ENCODE results near the gene NRXN2.

Gene NRXN2

DNA sequence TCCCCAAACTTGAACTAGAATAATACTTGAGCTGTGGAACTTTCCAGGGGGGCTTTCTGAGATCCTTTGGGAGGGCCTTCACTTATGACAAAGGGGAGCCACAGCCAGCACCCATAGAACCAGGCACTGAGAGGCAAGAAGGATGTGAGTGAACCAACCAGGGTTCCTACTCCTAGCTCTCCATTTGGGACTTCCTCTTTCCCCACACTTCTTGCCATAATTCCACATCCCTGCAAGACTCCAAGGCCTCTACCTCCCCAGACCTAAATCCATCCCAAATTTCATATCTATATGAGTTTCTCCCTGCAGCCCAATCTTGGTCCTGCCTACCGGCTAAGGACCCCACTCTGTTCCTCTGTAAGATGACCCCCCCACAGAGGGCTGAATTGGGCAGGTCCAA lies 31.5 kb downstream of the NRXN2 start:
- H3K27ac ChIP-seq (ENCODE audit: low read length, poor library complexity, severe bottlenecking), result no peak overlapping the region
- no peaks in the 10 kb centered on the region for H3K36me3 ChIP-seq (ENCODE audit: control insufficient read depth in 1 of 2, insufficient read depth in 2 of 2, low read depth in 1 of 2, low read length in 2 of 2)
- no peak overlapping the region for H4K91ac ChIP-seq (ENCODE audit: low read length)
- H3K4me2 ChIP-seq (ENCODE audit: low read length, poor library complexity, severe bottlenecking), result no peak overlapping the region
- H3K9ac ChIP-seq (ENCODE audit: low read length), result no peak overlapping the region
- no peak overlapping the region for H2BK120ac ChIP-seq (ENCODE audit: low read depth, low read length)
- no peak overlapping the region for H3K23ac ChIP-seq (ENCODE audit: low read length in 2 of 2)
- no peak overlapping the region for H3K14ac ChIP-seq (ENCODE audit: low read length in 2 of 2)
- no peak overlapping the region for H2BK5ac ChIP-seq (ENCODE audit: low read depth, low read length, poor library complexity, severe bottlenecking)
- DNase-seq, result no peak
- no peak overlapping the region for H2BK12ac ChIP-seq (ENCODE audit: low read length in 2 of 2)
- no peaks in the 10 kb centered on the region for H3K79me1 ChIP-seq (replicated peaks; ENCODE audit: low read length, poor library complexity, severe bottlenecking)
- no peak overlapping the region for H3K4me3 ChIP-seq (ENCODE audit: insufficient read depth in 1 of 2, low read depth in 1 of 2, low read length in 2 of 2)
- H2BK15ac ChIP-seq (ENCODE audit: low read depth, poor library complexity, severe bottlenecking), result no peak overlapping the region
- H3K4me1 ChIP-seq (ENCODE audit: control insufficient read depth, insufficient read depth, low read depth, low read length), result peaks cover 9% of the 10 kb centered on the region
- H2AK5ac ChIP-seq (ENCODE audit: low read length, severe bottlenecking), result no peak overlapping the region
- no peak overlapping the region for H4K8ac ChIP-seq (ENCODE audit: low read length)
- no peaks in the 10 kb centered on the region for H3K9me3 ChIP-seq (ENCODE audit: control insufficient read depth, low read length)
- H3K4ac ChIP-seq (ENCODE audit: low read depth in 1 of 2, low read length in 2 of 2), result no peak overlapping the region
- no peak overlapping the region for H2AFZ ChIP-seq (ENCODE audit: low read depth, low read length)
- H3K27me3 ChIP-seq (ENCODE audit: control insufficient read depth in 1 of 2, insufficient read depth in 1 of 2, low read length in 2 of 2), result peaks cover 58 to 67% of the 10 kb centered on the region in 2 experiments
- H3K18ac ChIP-seq (ENCODE audit: low read depth in 1 of 2, low read length in 2 of 2), result no peak overlapping the region
- 100% methylated on average over 1 of the region's 1 CpG for WGBS

DNA sequence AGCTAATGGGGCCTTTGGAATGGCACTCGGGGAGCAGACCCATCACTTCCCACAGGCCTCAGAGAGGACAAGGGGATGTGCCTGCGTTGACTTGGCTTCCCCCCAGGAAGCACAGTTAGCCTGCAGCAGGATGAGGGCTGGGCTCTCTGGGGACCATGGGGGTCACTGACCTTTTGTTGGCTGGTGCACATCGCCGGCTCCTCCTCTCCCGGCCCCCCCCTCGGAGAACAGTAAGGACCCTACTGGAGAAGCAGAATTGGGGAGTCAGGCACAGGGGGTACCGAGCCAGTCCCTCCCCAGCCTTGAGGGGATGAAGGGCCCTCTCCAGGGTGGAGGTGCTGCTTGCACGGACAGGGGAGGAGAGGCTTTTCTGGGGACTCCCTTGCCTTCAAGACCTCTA lies 32.8 kb downstream of the NRXN2 start:
- Histone ChIP-seq H4K91ac (ENCODE audit: low read length) (no peak overlapping the region), H3K4me1 (ENCODE audit: control insufficient read depth, insufficient read depth, low read depth, low read length) (peaks cover 9% of the 10 kb centered on the region), H2BK12ac (ENCODE audit: low read length in 2 of 2) (no peak overlapping the region), H3K36me3 (ENCODE audit: control insufficient read depth in 1 of 2, insufficient read depth in 2 of 2, low read depth in 1 of 2, low read length in 2 of 2) (no peaks in the 10 kb centered on the region), H3K18ac (ENCODE audit: low read depth in 1 of 2, low read length in 2 of 2) (no peak overlapping the region), H2AFZ (ENCODE audit: low read depth, low read length) (no peak overlapping the region), H2BK120ac (ENCODE audit: low read depth, low read length) (no peak overlapping the region), H3K9me3 (ENCODE audit: control insufficient read depth, low read length) (no peaks in the 10 kb centered on the region), H3K27me3 (ENCODE audit: control insufficient read depth in 1 of 2, insufficient read depth in 1 of 2, low read length in 2 of 2) (peaks cover 52 to 57% of the 10 kb centered on the region in 2 experiments), H2AK5ac (ENCODE audit: low read length, severe bottlenecking) (no peak overlapping the region), H4K8ac (ENCODE audit: low read length) (no peak overlapping the region), H3K79me1 (replicated peaks; ENCODE audit: low read length, poor library complexity, severe bottlenecking) (no peaks in the 10 kb centered on the region), H3K14ac (ENCODE audit: low read length in 2 of 2) (no peak overlapping the region), H3K4me2 (ENCODE audit: low read length, poor library complexity, severe bottlenecking) (no peak overlapping the region), H3K9ac (ENCODE audit: low read length) (no peak overlapping the region), H3K23ac (ENCODE audit: low read length in 2 of 2) (no peak overlapping the region), H3K4ac (ENCODE audit: low read depth in 1 of 2, low read length in 2 of 2) (no peak overlapping the region), H2BK5ac (ENCODE audit: low read depth, low read length, poor library complexity, severe bottlenecking) (no peak overlapping the region), H2BK15ac (ENCODE audit: low read depth, poor library complexity, severe bottlenecking) (no peak overlapping the region), H3K4me3 (ENCODE audit: insufficient read depth in 1 of 2, low read depth in 1 of 2, low read length in 2 of 2) (no peak overlapping the region), H3K27ac (ENCODE audit: low read length, poor library complexity, severe bottlenecking) (no peak overlapping the region)
- 82% methylated on average over 8 of the region's 8 CpGs for WGBS
- DNase-seq, result no peak

DNA sequence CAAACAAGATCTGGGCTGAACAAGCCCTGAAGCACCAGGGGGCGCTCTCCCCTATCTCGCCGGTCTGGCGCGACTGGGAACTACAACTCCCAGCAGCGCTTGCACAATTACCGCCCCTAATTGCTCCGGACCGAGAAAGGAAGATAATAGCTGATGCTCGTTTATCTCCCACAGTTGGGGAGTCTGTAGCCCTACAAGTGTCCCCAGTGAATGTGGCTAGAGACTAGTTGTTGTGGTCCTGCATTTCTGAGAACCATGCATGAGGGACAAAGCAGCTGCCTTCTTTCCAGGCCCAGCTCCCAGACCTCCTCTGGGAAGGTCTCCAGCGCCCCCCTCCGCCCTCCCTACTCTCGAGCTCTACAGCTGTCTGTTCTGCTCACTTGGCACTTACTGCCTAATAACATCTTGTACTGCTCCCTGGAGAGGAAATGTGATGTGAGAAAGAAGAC lies 34.4 kb downstream of the NRXN2 start:
- peak; percentile 91 for DNase-seq
- Histone ChIP-seq H3K14ac (ENCODE audit: low read length in 2 of 2) (no peak overlapping the region), H3K4me2 (ENCODE audit: low read length, poor library complexity, severe bottlenecking) (peak overlapping the region; percentile 76), H2BK15ac (ENCODE audit: low read depth, poor library complexity, severe bottlenecking) (no peak overlapping the region), H2AFZ (ENCODE audit: low read depth, low read length) (peak overlapping the region; percentile 66), H3K27me3 (ENCODE audit: control insufficient read depth in 1 of 2, insufficient read depth in 1 of 2, low read length in 2 of 2) (peaks cover 52 to 55% of the 10 kb centered on the region in 2 experiments), H3K4me1 (ENCODE audit: control insufficient read depth, insufficient read depth, low read depth, low read length) (peaks cover 3% of the 10 kb centered on the region), H3K9me3 (ENCODE audit: control insufficient read depth, low read length) (no peaks in the 10 kb centered on the region), H2AK5ac (ENCODE audit: low read length, severe bottlenecking) (no peak overlapping the region), H3K9ac (ENCODE audit: low read length) (peak overlapping the region; percentile 31), H2BK120ac (ENCODE audit: low read depth, low read length) (no peak overlapping the region), H3K23ac (ENCODE audit: low read length in 2 of 2) (no peak overlapping the region), H3K18ac (ENCODE audit: low read depth in 1 of 2, low read length in 2 of 2) (no peak overlapping the region), H3K27ac (ENCODE audit: low read length, poor library complexity, severe bottlenecking) (no peak overlapping the region), H3K79me1 (replicated peaks; ENCODE audit: low read length, poor library complexity, severe bottlenecking) (no peaks in the 10 kb centered on the region), H4K8ac (ENCODE audit: low read length) (no peak overlapping the region), H3K36me3 (ENCODE audit: control insufficient read depth in 1 of 2, insufficient read depth in 2 of 2, low read depth in 1 of 2, low read length in 2 of 2) (no peaks in the 10 kb centered on the region), H2BK12ac (ENCODE audit: low read length in 2 of 2) (no peak overlapping the region), H3K4me3 (ENCODE audit: insufficient read depth in 1 of 2, low read depth in 1 of 2, low read length in 2 of 2) (peak overlapping the region in 1 of 2 experiments; percentile 76), H3K4ac (ENCODE audit: low read depth in 1 of 2, low read length in 2 of 2) (no peak overlapping the region), H2BK5ac (ENCODE audit: low read depth, low read length, poor library complexity, severe bottlenecking) (no peak overlapping the region), H4K91ac (ENCODE audit: low read length) (no peak overlapping the region)
- 2% methylated on average over 10 of the region's 13 CpGs for WGBS

DNA sequence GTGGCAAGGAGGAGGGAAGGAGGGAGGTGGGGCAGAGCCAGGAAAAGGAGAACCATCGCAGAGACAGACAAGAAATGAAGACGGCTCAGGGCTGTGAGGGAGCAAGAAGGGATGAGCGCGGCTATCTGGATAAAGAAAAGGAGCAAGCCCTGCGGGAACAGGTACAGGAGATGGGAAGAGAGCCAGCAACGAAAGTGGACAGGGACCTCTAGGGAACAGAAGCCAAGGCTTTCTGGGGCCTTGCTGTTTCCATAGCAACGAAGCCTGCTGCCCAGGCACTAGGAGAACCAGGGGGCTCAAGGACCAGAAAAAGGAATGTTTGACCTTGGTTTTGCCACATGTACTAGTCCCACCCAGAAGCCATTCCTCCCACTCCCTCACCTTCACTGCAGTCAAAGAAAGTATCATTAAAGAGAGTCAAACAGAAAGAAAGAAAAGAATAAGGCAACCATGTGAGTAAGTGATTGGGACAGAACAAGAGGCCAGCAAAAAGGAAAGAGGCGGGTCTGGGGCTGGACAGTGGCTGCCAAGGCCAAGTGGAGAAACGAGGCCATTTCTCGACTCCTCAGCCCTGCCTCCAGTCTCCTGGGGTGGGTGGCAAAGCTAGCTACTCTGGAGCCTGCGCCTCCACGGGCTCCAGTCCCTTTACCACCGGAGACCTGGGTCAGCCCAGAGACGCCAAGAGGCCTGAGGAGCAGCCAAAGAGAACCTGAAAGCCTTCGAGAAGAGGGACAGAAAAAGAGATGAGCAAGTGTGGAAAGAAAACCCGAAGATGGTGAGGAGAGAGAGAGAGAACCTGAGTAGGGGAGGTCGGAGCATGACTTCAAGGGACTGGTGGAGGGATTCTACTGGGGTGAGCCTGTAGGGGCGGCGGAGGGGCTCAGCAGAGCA lies 35.1 kb downstream of the NRXN2 start:
- Histone ChIP-seq H3K23ac (ENCODE audit: low read length in 2 of 2) (no peak overlapping the region), H3K9me3 (ENCODE audit: control insufficient read depth, low read length) (no peaks in the 10 kb centered on the region), H3K14ac (ENCODE audit: low read length in 2 of 2) (no peak overlapping the region), H2AK5ac (ENCODE audit: low read length, severe bottlenecking) (no peak overlapping the region), H3K36me3 (ENCODE audit: control insufficient read depth in 1 of 2, insufficient read depth in 2 of 2, low read depth in 1 of 2, low read length in 2 of 2) (no peaks in the 10 kb centered on the region), H3K4me2 (ENCODE audit: low read length, poor library complexity, severe bottlenecking) (no peak overlapping the region), H2BK15ac (ENCODE audit: low read depth, poor library complexity, severe bottlenecking) (no peak overlapping the region), H3K4me3 (ENCODE audit: insufficient read depth in 1 of 2, low read depth in 1 of 2, low read length in 2 of 2) (no peak overlapping the region), H2BK12ac (ENCODE audit: low read length in 2 of 2) (no peak overlapping the region), H3K4ac (ENCODE audit: low read depth in 1 of 2, low read length in 2 of 2) (no peak overlapping the region), H3K27me3 (ENCODE audit: control insufficient read depth in 1 of 2, insufficient read depth in 1 of 2, low read length in 2 of 2) (peaks cover 48 to 52% of the 10 kb centered on the region in 2 experiments), H3K18ac (ENCODE audit: low read depth in 1 of 2, low read length in 2 of 2) (no peak overlapping the region), H2AFZ (ENCODE audit: low read depth, low read length) (no peak overlapping the region), H2BK5ac (ENCODE audit: low read depth, low read length, poor library complexity, severe bottlenecking) (no peak overlapping the region), H3K4me1 (ENCODE audit: control insufficient read depth, insufficient read depth, low read depth, low read length) (peaks cover 3% of the 10 kb centered on the region), H3K79me1 (replicated peaks; ENCODE audit: low read length, poor library complexity, severe bottlenecking) (no peaks in the 10 kb centered on the region), H2BK120ac (ENCODE audit: low read depth, low read length) (no peak overlapping the region), H3K9ac (ENCODE audit: low read length) (peak overlapping the region; percentile 17), H4K91ac (ENCODE audit: low read length) (no peak overlapping the region), H3K27ac (ENCODE audit: low read length, poor library complexity, severe bottlenecking) (no peak overlapping the region), H4K8ac (ENCODE audit: low read length) (peak overlapping the region; percentile 5)
- WGBS, result 60% methylated on average over 18 of the region's 19 CpGs
- no peak for DNase-seq

Data from mesenchymal stem cell (in vitro differentiated cells and primary cell).